Pancreas (tissue), 10 donors: ENCODE results near the gene STXBP4. TPM values are rescaled to one million over a fixed set of nuclear protein-coding genes. Genes with fewer than 3 reads are reported as not detected.

Experiments
- ATAC-seq, 4 donors: fragments of 200-7000 bp; cut with Tn5 transposase; one replicate each; pipeline versions ENCODE4 v1.8.0 to v1.9.1; 2020; ENCODE audit warnings: mild to moderate bottlenecking in 4 of 4, moderate library complexity in 4 of 4
- DNase-seq, 6 donors: peaks; one replicate each; pipeline ENCODE4 v3.0.0-alpha.2; 2020
- FAIRE-seq: peaks from 2 replicates; lab custom pipeline; 2012; peaks lifted over from hg19 to GRCh38; lab: Jason Lieb, UNC
- H3K27ac ChIP-seq, 4 donors: fragments of 200-600 bp; sonication (generic); 1 replicate in 3 of 4; 2 replicates in 1 of 4; pipeline versions ENCODE4 v1.5.0 to v1.8.0; 2020
- H3K27me3 ChIP-seq, 4 donors: fragments of 200-600 bp; one replicate each; pipeline ENCODE4 v1.8.0; 2021
- H3K36me3 ChIP-seq, 3 donors: fragments of 200-600 bp; sonication (generic) in 1 of 3; one replicate each; pipeline versions ENCODE4 v1.5.0 to v1.8.0; 2020 to 2021
- H3K4me1 ChIP-seq, 3 donors: fragments of 200-600 bp; one replicate each; pipeline ENCODE4 v1.8.0; 2021
- H3K4me3 ChIP-seq, 4 donors: fragments of 200-600 bp; sonication (generic) in 2 of 4; one replicate each; pipeline versions ENCODE4 v1.5.0 to v1.8.0; 2020 to 2021
- H3K9me3 ChIP-seq, 4 donors: fragments of 200-600 bp; one replicate each; pipeline ENCODE4 v1.8.0; 2021
- CTCF ChIP-seq, 4 donors: fragments of 200-600 bp; sonication (generic) in 3 of 4; IDR thresholded peaks; one replicate each; pipeline versions ENCODE4 v1.5.0 to v1.8.0; 2021; ENCODE audit warnings: antibody characterized with exemption in 4 of 4
- WGBS, 2 donors: extraction: QIAGEN DNeasy Blood & Tissue Kit; methylation state at CpG; one replicate each; pipeline ENCODE4 v1.1.7; 2013; 5-methylcytosine and 5-hydroxymethylcytosine counted together
- intact Hi-C, 3 donors: fragments of 100-400 bp; cut with DNase I; formaldehyde crosslinking; loops; one replicate each; pipeline versions ENCODE4 v1.11.1 to v1.14.2; 2022
- polyA plus RNA-seq, 2 donors: library from polyadenylated mRNA; stranded (reverse); fragments of 200-250 nt; gene quantifications; one replicate each; pipeline ENCODE4 v1.2.3, GENCODE V29; 2013
- total RNA-seq, 6 donors: library from RNA; stranded (reverse); fragmentation: NEBNext Ultra II Directional in 4 of 6; extraction: Animal tissue kit (Norgen Biotek cat#: 25700) in 4 of 6; gene quantifications; one replicate each; pipeline versions ENCODE4 v1.2.1 to v1.2.4, GENCODE V29; 2021 to 2023
- donor health status: healthy with polysubstance abuse.
- donor health status: DM: no; HTN: no; CAD: no; lungs with moderate emphysema.
- donor health status: DM: no; HTN: no; CAD: no.
- donor health status: control.
- donor health status: control.
- donor health status: Bipolar disorder and iron deficiency.
- donor health status: DM: yes; HTN: yes; CAD: no.
- donor health status: DM: no; HTN: no; CAD: no.
- donor health status: DM: no; HTN: no; CAD: no.
- donor health status: DM: yes; HTN: yes; CAD: no.

Gene STXBP4
- total and polyA plus RNA-seq, 8 donors: 0.72 to 12.6 (median 5.4) TPM

- WGBS, 2 donors: 78% methylated on average over 2 of the region's 2 CpGs
- DNase-seq: no peak
- Histone ChIP-seq H3K27me3 (no peaks in the 10 kb centered on the region), H3K27ac (no peak overlapping the region), H3K9me3 (no peaks in the 10 kb centered on the region), H3K4me3 (no peak overlapping the region), H3K4me1 (no peaks in the 10 kb centered on the region), H3K36me3 (no peaks in the 10 kb centered on the region)
- TF ChIP-seq CTCF (IDR thresholded peaks at IDR 0.05): no peak
- FAIRE-seq: no peak
- no peak for ATAC-seq
- intact Hi-C loops: no loop called here
Measured at GRCh38 chr17:55110521-55110920, 142.0 kb downstream of the STXBP4 start.

GRCh38 chr17:55114283-55114682 lies 145.7 kb downstream of the STXBP4 start:
- FAIRE-seq: no peak
- Histone ChIP-seq H3K27me3 (no peaks in the 10 kb centered on the region), H3K9me3 (no peaks in the 10 kb centered on the region), H3K36me3 (no peaks in the 10 kb centered on the region), H3K4me3 (no peak overlapping the region), H3K27ac (no peak overlapping the region), H3K4me1 (peaks cover 3 to 11% (median 6%) of the 10 kb centered on the region in 3 donors)
- intact Hi-C loops: no loop called here
- no peak for DNase-seq
- no peak for ATAC-seq
- no peak for TF ChIP-seq CTCF (IDR thresholded peaks at IDR 0.05)

- no peak for TF ChIP-seq CTCF (IDR thresholded peaks at IDR 0.05)
- no peak overlapping the region for H3K4me3 ChIP-seq
- H3K27me3 ChIP-seq: no peaks in the 10 kb centered on the region
- DNase-seq (no peak), ATAC-seq (peak in 3 of 4 donors; percentile 29 to 61 (median 53)), FAIRE-seq (no peak)
- no peak overlapping the region for H3K27ac ChIP-seq
- 4 to 15% methylated on average over 2 of the region's 2 CpGs for WGBS, 2 donors
- no peaks in the 10 kb centered on the region for H3K9me3 ChIP-seq
- H3K36me3 ChIP-seq: no peaks in the 10 kb centered on the region
- intact Hi-C loops: no loop called here
- peaks cover 3 to 11% (median 6%) of the 10 kb centered on the region in 3 donors for H3K4me1 ChIP-seq
Measured at GRCh38 chr17:55116440-55116914, 147.9 kb downstream of the STXBP4 start.

GRCh38 chr17:55117164-55117563 lies 148.6 kb downstream of the STXBP4 start:
- ATAC-seq (peak in 2 of 4 donors; percentile 50 to 51), DNase-seq (no peak), FAIRE-seq (no peak)
- Histone ChIP-seq H3K9me3 (no peaks in the 10 kb centered on the region), H3K27ac (no peak overlapping the region), H3K27me3 (no peaks in the 10 kb centered on the region), H3K4me3 (no peak overlapping the region), H3K4me1 (peaks cover 3 to 11% (median 6%) of the 10 kb centered on the region in 3 donors), H3K36me3 (no peaks in the 10 kb centered on the region)
- no peak for TF ChIP-seq CTCF (IDR thresholded peaks at IDR 0.05)
- WGBS, 2 donors: 32 to 51% methylated on average over 3 of the region's 3 CpGs
- intact Hi-C loops: no loop called here

GRCh38 chr17:55120651-55121050 lies 152.1 kb downstream of the STXBP4 start:
- Histone ChIP-seq H3K36me3 (no peaks in the 10 kb centered on the region), H3K27ac (no peak overlapping the region), H3K27me3 (no peaks in the 10 kb centered on the region), H3K4me1 (peaks cover 3 to 11% (median 6%) of the 10 kb centered on the region in 3 donors), H3K4me3 (no peak overlapping the region), H3K9me3 (no peaks in the 10 kb centered on the region)
- no peak for TF ChIP-seq CTCF (IDR thresholded peaks at IDR 0.05)
- DNase-seq (no peak), ATAC-seq (no peak), FAIRE-seq (no peak)
- intact Hi-C loops: no loop called here
